DMS114 treated with DMSO at 0.1 percent for 48 hours (cell line): ENCODE measurements around the gene RCAN2.
"Not testable (repeated sequence)": the region's sequence is repeated elsewhere in the genome, so short reads cannot be mapped to it uniquely, and the experiment has no call there.

ENCODE experiments used
- DNase-seq: peaks from one replicate; lab custom pipeline; 2025; ENCODE audit not compliant: unreplicated experiment; lab: John Stamatoyannopoulos, UW

The RCAN2 gene

GRCh38 chr6:46390153-46390876 is 100.9 kb downstream of the RCAN2 start:
- DNase-seq = no peak

- DNase-seq = not testable (repeated sequence)
Observed at GRCh38 chr6:46387728-46388127, 103.5 kb downstream of the RCAN2 start.

GRCh38 chr6:46381579-46381978 is 109.7 kb downstream of the RCAN2 start:
- no peak for DNase-seq

- no peak for DNase-seq
Observed at GRCh38 chr6:46381057-46381456, 110.2 kb downstream of the RCAN2 start.

GRCh38 chr6:46380152-46380807 is 111.0 kb downstream of the RCAN2 start:
- DNase-seq = no peak

GRCh38 chr6:46378882-46379416 is 112.3 kb downstream of the RCAN2 start:
- DNase-seq = no peak

DNA sequence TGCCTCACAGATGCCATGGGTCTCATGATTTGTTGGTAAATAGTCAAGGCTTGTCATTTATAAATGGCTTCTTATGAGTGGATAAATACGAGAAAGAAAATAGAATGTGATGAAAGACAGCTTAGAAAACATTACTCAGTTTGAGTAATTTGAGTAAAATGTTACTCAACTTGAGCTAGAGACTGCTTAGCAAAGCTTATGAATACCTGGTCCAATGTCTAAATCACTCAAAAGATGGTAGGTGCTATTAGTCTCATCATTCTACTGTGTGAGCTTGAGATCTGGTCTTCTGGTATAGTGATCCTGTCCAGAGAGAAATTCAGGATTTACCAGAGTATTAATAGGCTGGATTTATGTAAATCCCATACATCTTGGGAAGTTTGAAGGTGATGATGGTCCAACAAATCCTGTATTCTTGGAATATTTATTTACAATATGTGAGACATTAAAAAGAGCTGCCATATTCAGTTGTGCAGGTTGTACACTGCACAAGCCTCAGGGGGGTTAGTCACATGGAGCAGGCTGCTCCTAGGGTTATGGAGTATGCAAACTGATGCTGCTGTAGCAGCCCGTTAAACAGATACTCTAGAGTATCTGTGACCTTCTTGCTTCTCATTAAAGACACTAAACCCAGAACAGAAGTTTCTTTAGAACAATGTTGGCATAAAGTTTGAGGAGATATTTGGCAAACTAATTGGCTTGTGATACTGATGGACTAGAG is 112.9 kb downstream of the RCAN2 start:
- DNase-seq = no peak

DNA sequence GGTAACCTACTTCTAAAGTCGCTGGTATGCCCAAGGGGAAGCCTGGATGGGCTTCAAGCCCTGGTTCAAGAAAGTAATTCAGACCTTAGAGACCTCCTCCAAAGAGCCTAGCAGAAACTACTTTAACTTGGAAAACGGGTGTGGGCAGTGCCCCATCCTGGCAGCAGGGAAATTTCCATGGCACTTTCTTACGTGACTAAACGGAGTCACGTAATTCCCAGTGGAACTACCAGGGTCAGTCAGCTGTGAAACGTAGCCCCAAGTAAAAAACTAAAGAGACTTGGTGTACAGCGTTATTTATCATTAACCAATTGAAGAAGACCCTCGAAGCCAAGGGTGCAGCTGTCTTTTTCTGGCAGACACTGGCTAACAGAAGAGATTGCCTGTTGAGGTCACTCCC is 114.0 kb downstream of the RCAN2 start:
- no peak for DNase-seq

- DNase-seq = no peak
Observed at GRCh38 chr6:46376562-46377061, 114.6 kb downstream of the RCAN2 start.

DNA sequence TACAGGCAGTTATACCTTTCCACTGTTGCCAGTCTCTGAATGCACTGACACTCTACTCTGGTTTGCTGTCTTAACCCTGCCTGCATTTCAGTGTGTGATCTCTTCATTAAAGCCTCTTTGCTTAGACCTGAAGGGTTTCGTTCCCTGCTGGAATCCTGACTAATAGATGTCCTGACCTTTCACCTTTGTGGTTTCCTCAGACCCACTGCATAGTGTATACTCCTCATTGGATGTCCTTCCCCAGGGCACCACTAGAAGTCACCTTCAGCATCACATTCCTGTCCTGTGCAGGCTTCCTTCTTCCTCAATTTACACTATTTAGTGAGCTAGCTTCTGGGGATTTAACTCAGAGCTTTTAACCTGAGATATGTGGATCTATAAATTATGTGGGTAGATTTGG is 120.6 kb downstream of the RCAN2 start:
- no peak for DNase-seq

- no peak for DNase-seq
Observed at GRCh38 chr6:46368169-46368536, 123.1 kb downstream of the RCAN2 start.

GRCh38 chr6:46367354-46368168 is 123.7 kb downstream of the RCAN2 start:
- DNase-seq = no peak

DNA sequence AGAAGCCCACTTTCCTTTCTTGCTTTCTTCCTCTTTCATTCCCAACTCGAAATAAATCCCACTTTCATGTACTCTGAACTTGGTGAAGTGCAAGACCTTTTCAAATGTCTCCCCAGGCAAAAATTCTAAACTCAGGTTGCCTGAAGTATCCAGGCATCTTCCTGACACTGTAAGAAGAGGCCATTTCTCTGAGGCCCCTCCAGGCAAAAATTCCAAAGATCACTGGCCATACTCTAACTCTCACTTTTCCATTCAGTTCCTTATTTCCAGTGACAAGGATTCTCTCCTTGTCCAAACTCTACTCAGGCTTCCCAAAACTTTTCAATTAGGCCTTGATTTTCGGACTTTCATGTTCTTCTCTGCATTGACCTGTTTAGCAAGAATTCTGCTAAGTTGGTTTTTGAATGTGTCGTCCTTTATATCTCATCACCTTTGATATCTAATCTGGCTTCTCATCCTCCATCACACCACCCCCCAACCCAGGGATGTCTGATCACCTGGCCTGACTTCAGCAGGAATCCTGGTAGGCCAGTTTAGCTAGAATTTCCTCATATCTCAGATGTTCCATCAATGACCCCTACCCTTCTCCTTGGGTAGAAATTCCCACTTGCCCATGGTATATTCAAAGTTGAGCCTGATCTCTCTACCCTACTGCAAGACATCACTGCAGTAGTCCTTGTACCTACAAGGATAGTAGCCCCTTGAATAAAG is 124.9 kb downstream of the RCAN2 start:
- DNase-seq = no peak

- no peak for DNase-seq
Observed at GRCh38 chr6:46357591-46357990, 133.7 kb downstream of the RCAN2 start.

DNA sequence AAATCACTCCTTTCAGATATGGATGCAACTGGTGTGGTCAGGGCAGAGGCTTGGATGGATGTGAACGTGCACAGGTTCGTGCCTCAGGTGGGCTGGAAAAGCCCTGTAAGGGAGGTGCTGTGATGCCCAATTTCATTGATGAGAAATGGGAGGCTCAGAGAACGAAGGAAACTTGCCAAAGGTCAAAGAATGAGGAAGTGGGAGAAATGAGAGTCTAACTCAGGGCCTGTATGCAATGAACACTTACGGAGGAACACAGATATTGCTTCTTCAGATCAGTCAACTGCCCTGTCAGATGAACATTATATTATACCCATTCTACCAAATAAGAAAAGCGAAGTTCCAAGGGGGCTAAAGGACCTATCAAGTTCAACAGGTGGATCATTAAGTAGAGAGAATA is 134.7 kb downstream of the RCAN2 start:
- DNase-seq = no peak

GRCh38 chr6:46353528-46353927 is 137.7 kb downstream of the RCAN2 start:
- DNase-seq = no peak

- no peak for DNase-seq
Observed at GRCh38 chr6:46352541-46353268, 138.5 kb downstream of the RCAN2 start.

- DNase-seq = no peak
Observed at GRCh38 chr6:46350714-46351113, 140.5 kb downstream of the RCAN2 start.

DNA sequence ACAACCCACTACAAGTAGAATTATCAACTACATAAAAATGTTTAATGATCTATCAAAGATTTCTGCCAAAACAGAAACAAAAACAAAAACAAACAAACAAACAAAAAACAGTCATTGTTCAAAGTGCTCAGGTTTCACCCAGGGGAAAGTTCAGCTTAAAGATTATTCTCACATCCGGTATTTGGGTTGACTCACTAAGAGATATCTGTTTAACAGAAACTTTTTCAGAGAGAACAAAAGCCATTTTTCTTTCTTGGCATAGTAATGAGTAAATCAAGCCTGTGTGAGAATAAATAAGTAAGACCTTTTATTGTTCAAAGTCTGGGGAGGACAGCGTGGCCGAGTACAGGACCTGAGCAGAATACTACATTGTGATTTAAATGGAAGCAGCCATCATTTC is 143.6 kb downstream of the RCAN2 start:
- DNase-seq = no peak

- no peak for DNase-seq
Observed at GRCh38 chr6:46340246-46340645, 151.0 kb downstream of the RCAN2 start.
